ENCODE results near the gene FTO. TPM values are rescaled to one million over a fixed set of nuclear protein-coding genes. Genes with fewer than 3 reads are reported as not detected.

Gene FTO
- total and polyA plus RNA-seq, 2 donors: 57.0 to 112 TPM

GRCh38 chr16:53715023-53715384 is 11.0 kb downstream of the FTO start:
- H3K4me3 ChIP-seq (ENCODE audit: low read depth, low read length): no peak overlapping the region
- no peak for DNase-seq (ENCODE audit: extremely low spot score)
- H3K27ac ChIP-seq (ENCODE audit: low read depth): no peak overlapping the region
- WGBS: 72% methylated on average over 2 of the region's 2 CpGs
- no peaks in the 10 kb centered on the region for H3K36me3 ChIP-seq (ENCODE audit: insufficient read depth)
- peaks cover 1% of the 10 kb centered on the region for H3K4me1 ChIP-seq (ENCODE audit: insufficient read depth)

GRCh38 chr16:53717577-53717976 is 13.6 kb downstream of the FTO start:
- H3K4me1 ChIP-seq (ENCODE audit: insufficient read depth): peaks cover 1% of the 10 kb centered on the region
- H3K27ac ChIP-seq (ENCODE audit: low read depth): no peak overlapping the region
- DNase-seq (ENCODE audit: extremely low spot score): no peak
- H3K4me3 ChIP-seq (ENCODE audit: low read depth, low read length): no peak overlapping the region
- 85% methylated on average over 3 of the region's 3 CpGs for WGBS
- no peaks in the 10 kb centered on the region for H3K36me3 ChIP-seq (ENCODE audit: insufficient read depth)

- DNase-seq (ENCODE audit: extremely low spot score): no peak
- Histone ChIP-seq H3K4me1 (ENCODE audit: insufficient read depth) (no peaks in the 10 kb centered on the region), H3K4me3 (ENCODE audit: low read depth, low read length) (no peak overlapping the region), H3K36me3 (ENCODE audit: insufficient read depth) (no peaks in the 10 kb centered on the region), H3K27ac (ENCODE audit: low read depth) (no peak overlapping the region)
- 90% methylated on average over 5 of the region's 5 CpGs for WGBS
Observed at GRCh38 chr16:53721017-53721416, 17.1 kb downstream of the FTO start.

- Histone ChIP-seq H3K27ac (ENCODE audit: low read depth) (no peak overlapping the region), H3K4me3 (ENCODE audit: low read depth, low read length) (no peak overlapping the region), H3K36me3 (ENCODE audit: insufficient read depth) (no peaks in the 10 kb centered on the region), H3K4me1 (ENCODE audit: insufficient read depth) (no peaks in the 10 kb centered on the region)
- DNase-seq (ENCODE audit: extremely low spot score): no peak
Observed at GRCh38 chr16:53726625-53727024, 22.7 kb downstream of the FTO start.

- Histone ChIP-seq H3K36me3 (ENCODE audit: insufficient read depth) (no peaks in the 10 kb centered on the region), H3K4me1 (ENCODE audit: insufficient read depth) (no peaks in the 10 kb centered on the region), H3K4me3 (ENCODE audit: low read depth, low read length) (no peak overlapping the region), H3K27ac (ENCODE audit: low read depth) (no peak overlapping the region)
- 86% methylated on average over 3 of the region's 3 CpGs for WGBS
- DNase-seq (ENCODE audit: extremely low spot score): no peak
Observed at GRCh38 chr16:53730693-53731092, 26.7 kb downstream of the FTO start.

GRCh38 chr16:53732296-53732929 is 28.5 kb downstream of the FTO start:
- Histone ChIP-seq H3K4me1 (ENCODE audit: insufficient read depth) (no peaks in the 10 kb centered on the region), H3K36me3 (ENCODE audit: insufficient read depth) (no peaks in the 10 kb centered on the region), H3K4me3 (ENCODE audit: low read depth, low read length) (no peak overlapping the region), H3K27ac (ENCODE audit: low read depth) (no peak overlapping the region)
- WGBS: 47% methylated on average over 4 of the region's 4 CpGs
- DNase-seq (ENCODE audit: extremely low spot score): no peak

GRCh38 chr16:53734908-53735307 is 31.0 kb downstream of the FTO start:
- H3K36me3 ChIP-seq (ENCODE audit: insufficient read depth): no peaks in the 10 kb centered on the region
- no peaks in the 10 kb centered on the region for H3K4me1 ChIP-seq (ENCODE audit: insufficient read depth)
- no peak overlapping the region for H3K27ac ChIP-seq (ENCODE audit: low read depth)
- over 99% methylated on average over 2 of the region's 2 CpGs for WGBS
- no peak overlapping the region for H3K4me3 ChIP-seq (ENCODE audit: low read depth, low read length)
- no peak for DNase-seq (ENCODE audit: extremely low spot score)

- no peak for DNase-seq (ENCODE audit: extremely low spot score)
- no peaks in the 10 kb centered on the region for H3K36me3 ChIP-seq (ENCODE audit: insufficient read depth)
- no peak overlapping the region for H3K27ac ChIP-seq (ENCODE audit: low read depth)
- no peaks in the 10 kb centered on the region for H3K4me1 ChIP-seq (ENCODE audit: insufficient read depth)
- H3K4me3 ChIP-seq (ENCODE audit: low read depth, low read length): no peak overlapping the region
- WGBS: 67% methylated on average over 3 of the region's 3 CpGs
Observed at GRCh38 chr16:53736297-53736696, 32.3 kb downstream of the FTO start.

GRCh38 chr16:53737552-53737951 is 33.6 kb downstream of the FTO start:
- Histone ChIP-seq H3K4me3 (ENCODE audit: low read depth, low read length) (no peak overlapping the region), H3K36me3 (ENCODE audit: insufficient read depth) (no peaks in the 10 kb centered on the region), H3K4me1 (ENCODE audit: insufficient read depth) (no peaks in the 10 kb centered on the region), H3K27ac (ENCODE audit: low read depth) (no peak overlapping the region)
- 76% methylated on average over 5 of the region's 5 CpGs for WGBS
- DNase-seq (ENCODE audit: extremely low spot score): no peak

GRCh38 chr16:53740476-53740875 is 36.5 kb downstream of the FTO start:
- no peak for DNase-seq (ENCODE audit: extremely low spot score)
- no peak overlapping the region for H3K27ac ChIP-seq (ENCODE audit: low read depth)
- peaks cover 4% of the 10 kb centered on the region for H3K4me1 ChIP-seq (ENCODE audit: insufficient read depth)
- no peak overlapping the region for H3K4me3 ChIP-seq (ENCODE audit: low read depth, low read length)
- H3K36me3 ChIP-seq (ENCODE audit: insufficient read depth): no peaks in the 10 kb centered on the region

- H3K27ac ChIP-seq (ENCODE audit: low read depth): no peak overlapping the region
- DNase-seq (ENCODE audit: extremely low spot score): no peak
- peaks cover 4% of the 10 kb centered on the region for H3K4me1 ChIP-seq (ENCODE audit: insufficient read depth)
- no peaks in the 10 kb centered on the region for H3K36me3 ChIP-seq (ENCODE audit: insufficient read depth)
- no peak overlapping the region for H3K4me3 ChIP-seq (ENCODE audit: low read depth, low read length)
- WGBS: 74% methylated on average over 3 of the region's 3 CpGs
Observed at GRCh38 chr16:53740933-53741531, 37.1 kb downstream of the FTO start.

- Histone ChIP-seq H3K36me3 (ENCODE audit: insufficient read depth) (no peaks in the 10 kb centered on the region), H3K4me1 (ENCODE audit: insufficient read depth) (peaks cover 4% of the 10 kb centered on the region), H3K27ac (ENCODE audit: low read depth) (no peak overlapping the region), H3K4me3 (ENCODE audit: low read depth, low read length) (no peak overlapping the region)
- no peak for DNase-seq (ENCODE audit: extremely low spot score)
- WGBS: 92% methylated on average over 2 of the region's 2 CpGs
Observed at GRCh38 chr16:53741546-53741945, 37.6 kb downstream of the FTO start.

GRCh38 chr16:53743149-53743566 is 39.2 kb downstream of the FTO start:
- 82% methylated on average over 3 of the region's 3 CpGs for WGBS
- DNase-seq (ENCODE audit: extremely low spot score): no peak
- Histone ChIP-seq H3K4me1 (ENCODE audit: insufficient read depth) (peaks cover 4% of the 10 kb centered on the region), H3K27ac (ENCODE audit: low read depth) (no peak overlapping the region), H3K36me3 (ENCODE audit: insufficient read depth) (no peaks in the 10 kb centered on the region), H3K4me3 (ENCODE audit: low read depth, low read length) (no peak overlapping the region)

- no peak overlapping the region for H3K27ac ChIP-seq (ENCODE audit: low read depth)
- no peak overlapping the region for H3K4me3 ChIP-seq (ENCODE audit: low read depth, low read length)
- H3K4me1 ChIP-seq (ENCODE audit: insufficient read depth): peaks cover 4% of the 10 kb centered on the region
- no peaks in the 10 kb centered on the region for H3K36me3 ChIP-seq (ENCODE audit: insufficient read depth)
- no peak for DNase-seq (ENCODE audit: extremely low spot score)
- 62% methylated on average over 3 of the region's 3 CpGs for WGBS
Observed at GRCh38 chr16:53744449-53744848, 40.5 kb downstream of the FTO start.

GRCh38 chr16:53745086-53745485 is 41.1 kb downstream of the FTO start:
- WGBS: 29% methylated on average over 3 of the region's 3 CpGs
- H3K36me3 ChIP-seq (ENCODE audit: insufficient read depth): no peaks in the 10 kb centered on the region
- no peak overlapping the region for H3K4me3 ChIP-seq (ENCODE audit: low read depth, low read length)
- H3K4me1 ChIP-seq (ENCODE audit: insufficient read depth): peaks cover 4% of the 10 kb centered on the region
- H3K27ac ChIP-seq (ENCODE audit: low read depth): no peak overlapping the region
- no peak for DNase-seq (ENCODE audit: extremely low spot score)

All from urinary bladder (tissue), 4 donors.